ENCODE data around the gene SLC22A17.
"Not testable (repeated sequence)": the region's sequence is repeated elsewhere in the genome, so short reads cannot be mapped to it uniquely, and the experiment has no call there.

SLC22A17 gene

DNA sequence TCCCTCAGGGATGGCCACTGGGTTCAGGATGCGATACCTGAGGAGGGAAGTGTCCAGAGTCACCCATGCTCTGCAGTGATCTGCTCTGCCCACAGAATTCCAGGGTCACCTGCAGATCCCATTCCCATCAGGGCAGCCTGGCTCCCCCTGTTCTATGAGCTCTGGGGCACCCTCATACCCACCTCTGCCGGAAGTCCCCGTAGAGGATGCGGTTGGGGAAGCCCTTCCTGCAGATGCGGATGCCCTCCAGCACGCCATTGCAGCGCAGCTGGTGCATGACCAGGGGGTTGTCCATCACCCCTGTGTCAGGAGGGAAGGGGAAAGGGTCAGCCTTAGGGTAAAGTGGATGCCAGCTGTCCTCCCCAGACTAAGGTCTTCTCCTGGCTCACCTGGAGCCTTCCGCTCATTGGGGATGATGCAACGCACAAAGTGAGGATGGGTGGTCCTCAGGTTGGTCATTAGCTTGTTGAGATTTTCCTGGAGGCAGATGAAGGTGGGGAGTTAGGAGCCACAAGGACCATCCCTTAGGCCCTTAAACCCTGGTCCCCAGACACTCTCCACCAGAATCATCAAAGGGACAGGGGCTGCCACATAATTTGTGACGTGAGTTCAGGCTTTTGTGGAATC lies 44.2 kb upstream of the SLC22A17 start:
- Histone ChIP-seq H3K4me1 (ENCODE audit: control insufficient read depth in 1 of 2, insufficient read depth in 1 of 2, low read depth in 1 of 2, low read length in 1 of 2) (no peaks in the 10 kb centered on the region), H3K36me3 (no peaks in the 10 kb centered on the region), H3K27ac (no peak overlapping the region), H3K9me3 (no peaks in the 10 kb centered on the region), H3K4me3 (ENCODE audit: low read depth in 1 of 2, low read length in 1 of 2) (no peak overlapping the region), H3K27me3 (peaks cover 8% of the 10 kb centered on the region)
- TF ChIP-seq, protein P1, sequence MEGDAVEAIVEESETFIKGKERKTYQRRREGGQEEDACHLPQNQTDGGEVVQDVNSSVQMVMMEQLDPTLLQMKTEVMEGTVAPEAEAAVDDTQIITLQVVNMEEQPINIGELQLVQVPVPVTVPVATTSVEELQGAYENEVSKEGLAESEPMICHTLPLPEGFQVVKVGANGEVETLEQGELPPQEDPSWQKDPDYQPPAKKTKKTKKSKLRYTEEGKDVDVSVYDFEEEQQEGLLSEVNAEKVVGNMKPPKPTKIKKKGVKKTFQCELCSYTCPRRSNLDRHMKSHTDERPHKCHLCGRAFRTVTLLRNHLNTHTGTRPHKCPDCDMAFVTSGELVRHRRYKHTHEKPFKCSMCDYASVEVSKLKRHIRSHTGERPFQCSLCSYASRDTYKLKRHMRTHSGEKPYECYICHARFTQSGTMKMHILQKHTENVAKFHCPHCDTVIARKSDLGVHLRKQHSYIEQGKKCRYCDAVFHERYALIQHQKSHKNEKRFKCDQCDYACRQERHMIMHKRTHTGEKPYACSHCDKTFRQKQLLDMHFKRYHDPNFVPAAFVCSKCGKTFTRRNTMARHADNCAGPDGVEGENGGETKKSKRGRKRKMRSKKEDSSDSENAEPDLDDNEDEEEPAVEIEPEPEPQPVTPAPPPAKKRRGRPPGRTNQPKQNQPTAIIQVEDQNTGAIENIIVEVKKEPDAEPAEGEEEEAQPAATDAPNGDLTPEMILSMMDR (IDR thresholded peaks at IDR 0.05) = no peak

DNA sequence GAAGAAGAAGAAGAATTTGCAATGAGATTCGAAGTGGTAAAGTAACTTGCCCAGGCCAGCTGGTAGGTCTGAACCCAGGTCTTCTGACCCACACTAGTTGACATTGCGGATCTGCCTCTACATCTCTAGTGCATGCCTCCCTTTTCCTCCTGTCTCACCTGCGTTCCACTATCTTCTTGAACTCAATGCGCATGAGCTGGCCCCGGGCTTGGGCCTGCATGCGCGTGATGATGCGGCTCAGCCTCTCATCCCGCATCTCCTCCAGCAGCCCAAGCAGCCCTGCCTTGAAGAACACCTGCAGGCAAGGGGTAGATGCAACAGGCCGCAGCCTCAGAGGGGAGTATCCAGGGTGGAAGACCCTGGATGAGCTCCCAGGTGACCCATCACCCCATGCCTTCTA lies 43.4 kb upstream of the SLC22A17 start:
- Histone ChIP-seq H3K36me3 (no peaks in the 10 kb centered on the region), H3K4me3 (ENCODE audit: low read depth in 1 of 2, low read length in 1 of 2) (no peak overlapping the region), H3K4me1 (ENCODE audit: control insufficient read depth in 1 of 2, insufficient read depth in 1 of 2, low read depth in 1 of 2, low read length in 1 of 2) (no peaks in the 10 kb centered on the region), H3K27ac (no peak overlapping the region), H3K9me3 (no peaks in the 10 kb centered on the region), H3K27me3 (peaks cover 8% of the 10 kb centered on the region)
- TF ChIP-seq, protein P1 (IDR thresholded peaks at IDR 0.05) = no peak

DNA sequence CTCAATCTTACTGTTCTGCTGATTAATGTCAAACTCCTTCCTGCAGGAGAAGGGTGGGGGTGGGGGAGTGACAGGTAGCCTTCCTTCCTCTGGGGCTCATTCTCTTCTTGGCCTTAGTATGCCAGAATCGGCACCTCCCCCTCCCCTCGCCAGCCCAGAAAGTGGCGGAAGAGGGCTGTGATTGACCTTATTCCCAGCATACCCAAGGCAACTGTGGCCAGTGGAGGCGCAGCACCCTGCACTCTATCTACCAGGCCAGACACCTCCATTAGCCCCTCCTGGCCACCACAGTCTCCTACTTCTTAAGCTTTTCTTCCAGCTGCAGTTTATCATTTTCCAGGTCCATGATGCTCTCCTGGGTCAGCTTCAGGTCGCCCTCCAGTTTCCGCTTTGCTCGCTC lies 39.9 kb upstream of the SLC22A17 start:
- Histone ChIP-seq H3K4me1 (ENCODE audit: control insufficient read depth in 1 of 2, insufficient read depth in 1 of 2, low read depth in 1 of 2, low read length in 1 of 2) (no peaks in the 10 kb centered on the region), H3K27me3 (peaks cover 11% of the 10 kb centered on the region), H3K27ac (no peak overlapping the region), H3K36me3 (no peaks in the 10 kb centered on the region), H3K9me3 (no peaks in the 10 kb centered on the region), H3K4me3 (ENCODE audit: low read depth in 1 of 2, low read length in 1 of 2) (no peak overlapping the region)
- TF ChIP-seq, protein P1 (IDR thresholded peaks at IDR 0.05) = no peak

DNA sequence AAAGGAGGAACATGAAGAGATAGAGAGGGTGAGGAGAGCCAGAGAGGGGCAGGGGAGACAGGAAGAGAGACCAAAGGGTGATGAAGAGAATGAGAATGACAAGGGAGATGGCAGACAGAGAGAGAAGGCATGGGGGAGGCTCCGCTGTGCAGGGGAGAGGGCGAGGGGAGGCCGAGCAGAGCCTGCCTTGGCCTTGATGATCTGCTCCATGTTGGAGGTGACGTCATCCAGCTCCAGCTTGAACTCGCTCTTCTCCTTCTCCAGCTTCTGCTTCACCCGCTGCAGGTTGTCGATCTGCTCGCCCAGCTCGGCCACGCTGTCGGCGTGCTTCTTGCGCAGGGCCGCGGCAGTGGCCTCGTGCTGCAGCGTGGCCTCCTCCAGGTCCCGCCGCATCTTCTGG lies 37.2 kb upstream of the SLC22A17 start:
- H3K36me3 ChIP-seq; H3K9me3 ChIP-seq; H3K4me3 ChIP-seq (ENCODE audit: low read depth in 1 of 2, low read length in 1 of 2); H3K4me1 ChIP-seq (ENCODE audit: control insufficient read depth in 1 of 2, insufficient read depth in 1 of 2, low read depth in 1 of 2, low read length in 1 of 2); H3K27ac ChIP-seq: not testable (repeated sequence)
- H3K27me3 ChIP-seq = peaks cover 11% of the 10 kb centered on the region

DNA sequence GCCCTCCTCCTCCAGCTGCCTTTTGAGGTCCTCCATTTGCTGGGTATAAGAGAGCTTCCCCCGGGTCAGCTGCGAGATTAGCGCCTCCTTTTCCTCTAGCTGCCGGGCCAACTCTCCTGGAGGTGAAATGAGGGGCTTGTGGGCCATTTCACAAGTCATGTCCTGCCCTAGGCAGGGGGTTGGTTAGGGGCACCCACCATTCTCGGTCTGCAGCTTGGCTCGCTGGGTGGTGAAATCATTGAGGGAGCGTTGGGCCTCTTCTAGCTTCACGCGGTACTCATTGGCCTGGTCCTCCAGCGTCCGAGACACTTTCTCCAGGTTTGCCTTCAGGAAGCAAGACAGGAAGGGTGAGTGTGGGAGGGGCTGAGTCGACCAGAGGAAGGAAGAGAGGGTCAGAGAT lies 36.7 kb upstream of the SLC22A17 start:
- no peaks in the 10 kb centered on the region for H3K9me3 ChIP-seq
- TF ChIP-seq, protein P1 (IDR thresholded peaks at IDR 0.05) = no peak
- H3K4me1 ChIP-seq (ENCODE audit: control insufficient read depth in 1 of 2, insufficient read depth in 1 of 2, low read depth in 1 of 2, low read length in 1 of 2) = no peaks in the 10 kb centered on the region
- no peaks in the 10 kb centered on the region for H3K36me3 ChIP-seq
- H3K4me3 ChIP-seq (ENCODE audit: low read depth in 1 of 2, low read length in 1 of 2) = no peak overlapping the region
- H3K27me3 ChIP-seq = peaks cover 11% of the 10 kb centered on the region
- no peak overlapping the region for H3K27ac ChIP-seq

DNA sequence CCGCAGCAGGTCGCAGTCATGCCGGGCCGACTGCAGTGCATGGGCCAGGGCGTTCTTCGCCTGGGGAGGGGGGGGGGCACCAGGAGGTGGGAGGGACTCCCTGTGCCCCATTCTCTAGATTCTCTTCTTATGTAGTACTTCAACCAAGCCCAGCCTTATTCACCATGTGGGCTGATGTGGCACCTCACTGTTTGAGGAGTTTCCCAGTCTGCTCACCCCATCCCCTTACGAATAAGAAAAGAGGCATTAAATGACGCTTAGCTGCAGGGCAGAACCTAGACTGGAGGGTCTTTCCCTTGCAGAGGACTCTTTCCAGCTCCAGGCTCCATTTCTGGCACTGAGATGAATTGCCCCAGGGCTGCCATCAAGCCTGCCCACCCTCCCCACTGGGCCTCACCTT lies 36.3 kb upstream of the SLC22A17 start:
- Histone ChIP-seq H3K4me1 (ENCODE audit: control insufficient read depth in 1 of 2, insufficient read depth in 1 of 2, low read depth in 1 of 2, low read length in 1 of 2) (no peaks in the 10 kb centered on the region), H3K27ac (no peak overlapping the region), H3K4me3 (ENCODE audit: low read depth in 1 of 2, low read length in 1 of 2) (no peak overlapping the region)

More for the DNA sequence above, 36.3 kb upstream of the SLC22A17 start:
- TF ChIP-seq, protein P1 (IDR thresholded peaks at IDR 0.05) = no peak
- no peaks in the 10 kb centered on the region for H3K36me3 ChIP-seq
- H3K9me3 ChIP-seq = no peaks in the 10 kb centered on the region
- H3K27me3 ChIP-seq = peaks cover 11% of the 10 kb centered on the region

All from neutrophil (primary cell).